HG02571 (cell line): Measurements from ENCODE around the gene PNMA5.
"Not testable (repeated sequence)": the region's sequence is repeated elsewhere in the genome, so short reads cannot be mapped to it uniquely, and the experiment has no call there.

Experiments used
- ATAC-seq: cut with Tn5 transposase; IDR thresholded peaks from one replicate; pipeline ENCODE4 v1.9.1; 2021; ENCODE audit warnings: mild to moderate bottlenecking, moderate library complexity; ENCODE audit not compliant: unreplicated experiment

The PNMA5 gene

DNA sequence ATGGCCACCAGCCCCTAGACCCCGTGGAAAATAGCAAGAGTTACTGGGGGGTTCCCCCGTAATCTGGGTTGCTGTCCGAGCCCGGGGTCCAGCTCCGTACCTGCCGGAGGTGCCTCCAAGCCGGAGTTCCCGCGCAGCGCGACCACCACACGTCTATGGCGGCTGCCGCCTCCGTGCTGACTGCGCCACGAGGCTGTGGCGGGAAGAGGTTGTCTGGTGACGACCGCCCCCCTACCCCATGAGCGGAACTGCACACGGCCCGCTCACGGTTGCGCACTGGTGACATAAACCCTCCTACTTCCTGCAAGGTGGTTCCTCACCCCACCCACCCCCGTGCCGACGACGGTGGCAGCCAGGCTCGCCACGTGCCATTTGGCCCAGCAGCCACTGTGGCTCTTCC, at the start of gene PNMA5:
Gene PNMA5 (minus strand): TSS at position 184 of the 400 bp plus-strand sequence. CDS start 2,518 bp downstream, outside the sequence.
- no peak for ATAC-seq

DNA sequence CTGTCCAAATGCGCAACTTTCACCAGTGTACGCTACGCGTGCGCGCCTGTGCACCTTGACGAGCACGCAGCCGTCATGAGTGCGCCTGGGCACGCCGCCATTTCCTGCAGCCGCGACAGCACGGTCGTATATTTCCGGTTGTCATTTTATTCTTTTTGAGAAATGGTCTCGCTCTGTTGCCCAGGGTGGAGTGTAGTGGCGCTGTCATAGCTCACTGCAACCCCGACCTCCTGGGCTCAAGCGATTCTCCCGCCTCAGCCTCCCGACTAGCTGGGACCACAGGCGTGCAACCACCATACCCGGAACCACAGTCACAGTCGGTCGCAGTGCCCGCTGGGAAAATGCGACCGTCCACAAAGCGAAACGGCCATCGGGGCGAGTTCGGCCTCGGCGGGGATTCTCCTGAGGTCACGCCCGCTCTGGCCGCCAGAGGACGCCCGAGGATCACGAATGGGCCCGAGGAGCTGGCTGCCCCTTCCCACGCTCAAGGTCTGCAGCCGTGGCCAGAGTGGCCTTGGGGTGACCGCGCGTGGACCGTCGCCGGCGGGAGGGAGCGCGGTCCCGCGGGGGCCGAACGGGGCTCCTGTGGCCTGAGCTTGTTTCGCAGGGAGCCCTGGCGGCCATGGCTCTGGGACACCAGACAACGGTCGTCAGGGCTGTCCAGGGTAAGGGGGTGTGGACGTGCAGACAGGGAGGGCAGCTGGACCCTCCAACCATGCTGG, 38.6 kb upstream of the PNMA5 start:
- no peak for ATAC-seq

DNA sequence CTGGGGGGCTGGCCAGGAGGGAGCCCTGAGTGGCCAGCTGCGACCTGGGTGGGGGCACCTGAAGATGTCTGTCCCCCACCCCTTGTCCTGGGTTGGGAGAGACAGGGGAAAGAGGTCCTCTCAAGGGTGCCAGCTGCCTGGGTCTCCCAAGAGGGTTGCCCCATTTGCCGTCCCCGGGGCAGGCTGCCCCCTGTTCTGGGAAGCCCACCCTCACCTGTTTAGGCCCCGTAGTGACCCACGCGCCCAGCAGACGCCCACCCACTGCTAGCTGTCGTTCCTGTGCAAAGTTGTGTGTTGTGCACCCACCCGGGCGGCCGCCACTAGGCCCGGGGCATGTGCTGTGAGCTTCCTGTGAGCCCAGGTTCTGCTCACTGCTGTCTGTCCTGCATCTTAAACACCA, 36.9 kb upstream of the PNMA5 start:
- ATAC-seq, result no peak

DNA sequence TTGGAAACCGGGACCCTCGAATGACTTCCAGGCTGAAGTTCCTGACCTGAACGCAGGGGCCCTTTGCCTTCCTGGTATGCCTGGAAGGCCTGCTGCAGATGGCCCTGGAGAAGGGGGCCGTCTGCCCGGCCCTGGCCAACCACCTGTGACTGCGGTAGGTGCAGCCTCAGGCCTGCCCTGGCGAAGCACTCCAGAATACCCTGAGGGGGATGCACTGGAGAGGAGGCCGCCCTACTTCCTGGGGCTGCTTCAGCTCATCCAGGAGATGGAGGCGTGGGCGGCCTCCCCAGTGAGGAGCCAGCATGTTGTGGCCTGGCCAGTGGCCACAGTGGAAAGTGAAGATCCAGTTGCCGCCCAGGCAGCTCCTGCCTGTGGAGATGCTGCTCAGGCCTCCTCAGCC, 36.0 kb upstream of the PNMA5 start:
- ATAC-seq, result no peak

DNA sequence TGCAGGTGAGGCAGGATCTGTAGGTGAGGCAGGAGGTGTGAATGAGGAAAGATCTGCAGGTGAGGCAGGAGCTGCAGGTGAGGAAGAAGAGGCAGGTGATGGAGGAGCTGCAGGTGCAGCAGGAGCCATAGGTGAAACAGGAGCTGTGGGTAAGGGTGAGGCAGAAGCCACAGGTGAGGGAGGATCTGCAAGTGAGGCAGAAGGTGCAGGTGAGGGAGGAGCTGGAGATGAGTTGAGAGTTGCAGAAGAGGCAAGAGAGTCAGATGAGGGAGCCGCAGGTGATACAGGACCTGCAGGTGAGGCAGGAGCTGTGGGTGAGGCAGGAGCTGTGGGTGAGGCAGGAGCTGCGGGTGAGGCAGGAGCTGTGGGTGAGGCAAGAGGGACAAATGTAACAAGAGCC, 35.2 kb upstream of the PNMA5 start:
- no peak for ATAC-seq

DNA sequence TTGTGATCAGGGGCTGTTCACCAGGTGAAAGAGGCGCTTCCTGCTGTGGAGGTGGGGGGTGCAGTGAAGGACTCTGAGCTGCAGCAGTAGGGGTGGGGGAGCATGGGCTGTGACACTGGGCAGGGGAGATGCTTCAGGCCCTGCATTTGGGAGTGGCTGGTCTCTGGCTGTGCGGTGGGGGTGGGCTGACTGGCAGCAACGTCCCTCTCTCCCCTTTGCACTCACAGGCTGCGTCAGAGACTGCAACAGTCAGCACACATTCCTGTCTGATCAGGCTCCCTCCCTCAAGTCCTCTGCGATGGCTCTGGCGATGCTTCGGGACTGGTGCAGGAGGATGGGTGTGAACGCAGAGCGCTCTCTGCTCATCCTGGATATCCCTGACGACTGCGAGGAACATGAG, 34.6 kb upstream of the PNMA5 start:
- ATAC-seq, result not testable (repeated sequence)

DNA sequence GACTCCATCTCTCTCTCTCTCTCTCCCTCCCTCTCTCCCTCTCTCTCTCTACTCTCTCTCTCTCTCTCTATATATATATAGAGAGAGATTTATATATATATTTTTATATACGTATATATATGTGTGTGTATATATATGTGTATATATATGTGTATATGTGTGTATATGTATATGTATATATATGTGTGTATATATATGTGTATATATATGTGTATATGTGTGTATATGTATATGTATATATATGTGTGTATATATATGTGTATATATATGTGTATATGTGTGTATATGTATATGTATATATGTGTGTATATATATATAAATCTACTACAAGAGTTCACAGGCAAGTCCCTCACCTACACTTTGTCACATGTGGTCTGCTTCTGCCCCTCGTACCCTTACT, 32.6 kb upstream of the PNMA5 start:
- ATAC-seq, result not testable (repeated sequence)

DNA sequence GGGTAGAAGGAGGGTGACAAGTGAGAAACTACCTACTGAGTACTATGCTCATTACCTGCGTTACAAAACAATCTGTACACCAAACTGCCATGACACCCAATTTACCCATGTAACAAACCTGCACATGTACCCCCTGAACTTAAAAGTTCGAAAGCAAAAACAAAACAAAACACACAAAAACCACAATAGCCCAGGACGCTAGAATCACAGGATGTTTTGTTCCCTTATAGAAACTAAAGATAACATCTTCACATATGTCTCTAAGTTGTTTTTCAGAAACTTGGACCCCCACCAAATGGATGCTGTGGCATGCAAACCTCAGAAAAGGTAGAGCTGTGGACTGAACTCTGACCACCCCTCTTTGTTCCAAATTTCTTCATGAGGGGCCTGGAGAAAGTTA, 25.2 kb upstream of the PNMA5 start:
- ATAC-seq, result no peak

DNA sequence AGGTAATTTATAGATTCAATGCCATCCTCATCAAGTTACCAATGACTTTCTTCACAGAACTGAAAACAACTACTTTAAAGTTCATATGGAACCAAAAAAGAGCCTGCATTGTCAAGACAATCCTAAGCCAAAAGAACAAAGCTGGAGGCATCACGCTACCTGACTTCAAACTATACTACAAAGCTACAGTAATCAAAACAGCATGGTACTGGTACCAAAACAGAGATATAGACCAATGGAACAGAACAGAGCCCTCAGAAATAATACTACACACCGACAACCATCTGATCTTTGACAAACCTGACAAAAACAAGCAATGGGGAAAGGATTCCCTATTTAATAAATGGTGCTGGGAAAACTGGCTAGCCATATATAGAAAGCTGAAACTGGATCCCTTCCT, 23.3 kb upstream of the PNMA5 start:
- not testable (repeated sequence) for ATAC-seq

DNA sequence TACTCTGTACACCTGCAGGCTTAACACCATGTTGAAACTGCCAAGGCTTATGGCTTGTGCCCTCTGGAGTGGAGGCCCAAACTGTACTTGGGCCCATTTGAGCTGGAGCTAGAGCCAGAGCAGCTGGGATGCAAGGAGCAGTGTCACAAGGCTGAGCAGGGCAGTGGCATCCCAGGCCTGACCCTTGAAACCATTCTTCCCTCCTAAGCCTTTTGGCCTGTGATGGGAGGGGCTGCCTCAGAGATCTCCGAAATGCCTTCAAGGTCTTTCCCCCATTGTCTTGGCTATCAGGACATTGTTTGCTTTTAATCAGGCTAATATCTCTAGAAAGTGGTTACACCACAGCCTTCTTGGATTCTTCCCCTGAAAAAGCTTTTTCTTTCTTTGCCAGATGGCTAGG, 10.9 kb upstream of the PNMA5 start:
- no peak for ATAC-seq

DNA sequence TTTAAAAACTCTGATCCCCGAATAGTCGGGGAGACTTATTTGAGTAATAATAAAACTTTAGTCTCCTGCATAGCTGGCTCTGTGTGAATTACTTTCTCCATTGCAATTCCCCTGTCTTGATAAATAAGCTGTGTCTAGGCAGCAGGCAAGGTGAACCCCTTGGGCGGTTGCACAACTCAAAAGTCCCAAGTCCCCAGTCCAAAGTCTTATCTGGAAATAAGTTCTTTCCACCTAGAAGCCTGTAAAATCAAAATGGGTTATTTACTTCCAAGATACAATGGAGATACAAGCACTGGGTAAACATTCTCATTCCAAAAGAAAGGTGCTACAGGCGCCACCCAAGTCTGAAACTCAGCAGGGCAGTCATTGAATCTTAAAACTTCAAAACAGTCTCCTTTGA, 10.1 kb upstream of the PNMA5 start:
- ATAC-seq, result no peak

DNA sequence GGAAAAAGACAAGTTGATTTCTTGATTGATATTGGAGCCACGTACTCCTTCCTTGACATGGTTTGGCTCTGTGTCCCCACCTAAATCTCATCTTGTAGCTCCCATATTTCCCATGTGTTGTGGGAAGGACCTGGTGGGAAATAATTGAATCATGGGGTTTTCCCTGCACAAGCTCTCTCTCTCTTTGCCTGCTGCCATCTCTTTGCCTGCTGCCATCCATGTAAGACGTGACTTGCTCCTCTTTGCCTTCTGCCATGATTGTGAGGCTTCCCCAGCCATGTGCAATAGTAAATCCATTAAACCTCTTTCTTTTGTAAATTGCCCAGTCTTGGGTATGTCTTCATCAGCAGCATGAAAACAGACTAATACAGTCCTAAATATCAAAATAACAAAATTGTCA, 8.3 kb upstream of the PNMA5 start:
- ATAC-seq, result not testable (repeated sequence)

DNA sequence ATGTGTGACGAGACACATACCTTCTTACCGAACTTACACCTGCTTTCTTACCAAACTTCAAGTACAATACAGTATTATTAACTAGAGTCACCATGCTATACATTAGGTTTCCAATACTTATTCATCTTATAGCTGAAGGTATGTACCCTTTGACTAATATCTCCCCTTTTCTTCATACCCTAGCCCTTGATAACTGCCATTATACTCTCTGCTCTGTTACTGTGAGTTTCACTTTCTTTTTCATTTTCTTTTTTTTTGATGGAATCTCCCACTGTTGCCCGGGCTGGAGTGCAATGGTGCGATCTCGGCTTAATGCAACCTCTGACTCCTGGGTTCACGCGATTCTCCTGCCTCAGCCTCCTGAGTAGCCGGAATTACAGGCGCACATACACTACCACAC, 3.4 kb upstream of the PNMA5 start:
- no peak for ATAC-seq

DNA sequence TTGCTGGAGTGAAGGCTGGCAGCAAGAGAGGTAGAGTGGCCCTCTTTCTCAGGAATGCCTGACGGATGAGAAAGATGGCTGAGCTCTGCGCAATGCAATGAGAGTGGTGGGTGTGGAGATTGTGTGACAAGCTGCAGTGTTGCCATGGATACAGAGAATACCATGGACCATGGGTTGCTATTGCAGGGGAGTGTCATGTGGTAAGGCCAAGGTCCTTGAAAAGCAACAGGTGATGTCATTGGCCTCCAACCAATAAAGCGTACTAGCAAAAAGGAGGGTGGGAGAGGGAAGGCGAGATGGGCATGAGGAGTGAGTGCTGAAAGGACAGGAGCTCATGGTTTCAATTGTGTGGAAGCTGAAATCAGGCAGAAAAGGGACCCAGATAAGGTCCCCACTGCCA, 1.8 kb downstream of the PNMA5 start:
- no peak for ATAC-seq

DNA sequence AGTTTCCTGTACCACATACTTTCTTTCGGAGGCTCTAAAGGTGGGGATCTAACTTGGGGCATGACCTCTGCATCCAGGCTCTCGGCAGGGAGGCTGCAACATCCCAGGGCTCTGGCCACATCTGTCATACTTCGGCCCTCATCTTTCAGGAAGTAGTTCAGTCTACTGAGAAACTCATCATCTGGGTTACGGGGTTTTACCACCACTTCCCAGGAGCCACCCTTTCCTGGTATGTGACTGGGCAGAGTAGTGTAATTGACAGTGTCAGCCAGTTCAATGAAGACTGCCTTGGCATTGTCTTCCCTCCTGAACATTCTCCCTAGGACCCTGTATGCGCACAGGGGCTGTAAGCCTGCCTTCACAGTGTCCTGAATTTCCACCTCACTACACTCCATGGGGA, 2.8 kb downstream of the PNMA5 start:
- no peak for ATAC-seq

DNA sequence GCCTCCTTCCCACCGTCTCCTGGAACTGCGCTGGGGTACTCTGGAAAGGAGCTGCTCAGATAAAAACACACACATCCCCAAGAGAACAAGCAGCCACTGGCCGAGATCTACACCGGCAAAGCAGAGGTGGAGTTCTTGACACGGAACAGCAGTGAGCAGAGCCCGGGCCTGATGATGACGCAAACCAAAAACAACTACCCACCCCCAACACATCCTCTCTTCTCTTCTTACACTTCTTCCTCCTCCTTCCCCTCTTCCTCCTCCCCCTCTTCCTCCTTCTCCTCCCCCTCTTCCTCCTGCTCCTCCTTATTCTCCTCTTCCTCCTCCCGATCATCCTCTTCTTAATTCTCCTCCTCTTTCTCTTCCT, 4.6 kb downstream of the PNMA5 start:
- no peak for ATAC-seq

DNA sequence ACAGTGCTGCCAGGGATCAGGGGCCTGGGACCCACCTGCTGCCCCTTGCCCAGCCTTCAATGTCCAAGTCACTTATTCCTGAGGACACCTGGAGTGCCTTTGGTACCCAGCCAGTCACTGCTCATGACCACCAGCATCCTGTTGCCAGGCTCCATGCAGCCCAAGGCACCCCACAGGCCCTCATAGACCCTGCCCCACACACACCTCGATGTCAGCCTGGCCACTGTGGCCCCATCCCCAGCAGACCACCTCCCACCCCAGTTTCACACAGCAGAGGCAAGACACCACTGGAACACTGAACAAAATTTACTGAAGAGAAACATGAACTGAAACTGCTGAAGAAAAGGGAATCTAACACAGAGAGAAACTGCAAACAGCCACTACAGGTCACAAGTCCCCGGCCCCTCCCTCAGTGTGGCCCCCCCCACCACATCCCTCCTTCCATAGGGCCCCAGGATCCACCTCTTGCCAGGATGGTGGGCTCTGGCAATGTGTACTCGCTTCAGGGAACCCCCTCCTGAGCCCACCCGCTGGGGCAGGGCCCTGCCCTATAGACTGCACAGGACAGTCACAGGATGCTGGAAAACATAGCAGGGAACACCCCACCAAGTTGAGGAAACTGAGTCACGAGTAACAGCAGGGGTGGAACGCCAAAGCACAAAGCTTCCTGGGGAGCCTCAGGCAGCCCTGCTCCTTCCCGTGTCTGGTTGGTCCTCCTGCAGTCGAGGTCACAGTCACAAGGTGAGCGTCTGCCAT, 5.2 kb downstream of the PNMA5 start:
- no peak for ATAC-seq

DNA sequence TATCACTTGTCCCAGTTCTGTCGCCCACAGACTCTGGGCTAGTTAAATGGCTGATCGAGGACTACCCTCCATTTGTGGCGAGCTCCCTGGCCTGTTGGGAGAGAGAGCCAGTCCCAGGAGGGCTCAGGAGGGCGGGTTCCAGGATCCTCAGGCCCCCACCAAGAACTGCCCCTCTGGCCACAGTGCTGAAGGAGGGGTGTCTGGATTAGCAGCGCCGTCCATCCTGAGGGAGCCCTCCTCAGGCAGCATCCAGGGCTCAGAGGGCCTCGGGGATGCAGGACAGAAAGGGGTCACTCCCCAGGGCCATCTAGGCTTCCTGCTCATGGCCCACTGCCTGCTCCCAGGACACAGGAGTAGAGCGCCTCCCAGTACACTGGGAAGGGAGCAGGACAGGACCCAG, 6.1 kb downstream of the PNMA5 start:
- no peak for ATAC-seq

DNA sequence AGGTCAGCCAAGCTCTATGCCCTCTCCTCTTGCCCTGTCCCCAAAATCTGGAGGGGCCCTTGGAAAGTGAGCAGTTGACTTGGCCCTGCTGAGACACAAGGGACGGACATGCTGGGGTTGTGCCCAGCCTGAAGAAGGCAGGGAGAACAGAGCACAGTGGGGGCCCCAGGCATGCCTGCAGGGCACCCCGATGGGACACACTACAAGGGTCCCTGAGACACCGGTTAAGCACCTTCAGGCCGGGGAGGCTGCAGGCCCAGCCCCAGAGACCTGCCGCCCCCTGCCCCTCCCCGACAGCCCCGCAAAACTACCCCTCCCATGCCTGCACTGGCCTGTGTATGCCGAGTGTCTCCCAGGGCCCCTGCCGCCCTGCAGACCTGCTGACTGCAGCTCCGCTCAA, 6.8 kb downstream of the PNMA5 start:
- ATAC-seq, result not testable (repeated sequence)

DNA sequence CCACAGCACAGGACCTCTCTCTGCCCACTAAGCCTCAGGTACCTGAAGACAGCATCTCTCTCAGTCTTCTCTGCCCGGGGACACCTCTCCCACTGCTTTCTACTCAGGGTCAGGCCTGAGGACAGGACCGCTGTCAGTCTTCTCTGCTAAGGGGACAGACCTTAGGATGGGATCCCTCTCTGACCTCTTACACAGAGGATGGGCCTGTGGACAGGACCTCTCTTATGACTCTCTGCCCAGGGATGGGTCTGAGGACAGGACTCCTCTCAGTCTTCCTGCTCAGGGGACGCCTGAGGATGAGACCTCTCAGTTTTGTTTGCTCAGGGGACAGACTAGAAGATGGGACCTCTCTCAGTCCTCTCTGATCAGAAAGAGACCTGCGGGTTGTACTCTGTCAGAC, 8.5 kb downstream of the PNMA5 start:
- not testable (repeated sequence) for ATAC-seq

DNA sequence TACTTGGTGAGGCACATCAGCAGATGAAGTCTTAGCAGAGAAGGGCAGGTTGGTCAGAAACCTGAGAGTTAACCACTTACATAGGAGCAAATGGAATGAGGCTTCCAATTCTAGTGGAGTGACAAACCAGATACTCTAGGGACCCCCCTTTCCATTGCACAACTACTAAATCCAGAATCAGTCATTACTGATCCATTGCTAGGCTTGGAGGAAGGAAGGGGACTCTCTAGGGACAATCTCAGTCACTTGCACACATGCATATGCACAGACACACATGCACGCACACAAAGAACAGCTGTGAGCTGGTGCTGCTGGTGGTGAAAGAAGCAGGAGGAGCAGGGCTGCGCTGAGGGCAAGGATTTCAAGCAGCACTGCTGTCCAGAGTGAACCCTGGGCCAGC, 25.7 kb downstream of the PNMA5 start:
- ATAC-seq, result no peak

DNA sequence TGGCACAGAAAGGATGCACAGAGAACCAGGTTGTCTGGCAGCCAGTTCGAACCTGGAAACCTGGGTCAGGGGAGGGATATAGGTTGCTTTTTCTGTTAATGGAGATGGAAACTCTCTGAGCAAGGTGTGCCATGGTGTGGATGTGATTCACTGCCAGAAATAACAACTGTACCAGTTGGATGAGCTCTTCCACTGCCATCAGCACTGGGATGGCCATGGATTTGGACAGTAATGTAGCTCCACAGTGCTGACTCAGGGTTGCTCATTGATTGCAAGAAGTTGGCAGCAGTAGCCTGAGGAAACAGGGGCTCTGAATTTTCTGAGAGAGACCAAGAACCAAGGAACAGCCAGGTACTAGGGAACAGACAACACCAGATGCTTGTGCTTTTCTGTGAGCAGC, 33.8 kb downstream of the PNMA5 start:
- no peak for ATAC-seq

DNA sequence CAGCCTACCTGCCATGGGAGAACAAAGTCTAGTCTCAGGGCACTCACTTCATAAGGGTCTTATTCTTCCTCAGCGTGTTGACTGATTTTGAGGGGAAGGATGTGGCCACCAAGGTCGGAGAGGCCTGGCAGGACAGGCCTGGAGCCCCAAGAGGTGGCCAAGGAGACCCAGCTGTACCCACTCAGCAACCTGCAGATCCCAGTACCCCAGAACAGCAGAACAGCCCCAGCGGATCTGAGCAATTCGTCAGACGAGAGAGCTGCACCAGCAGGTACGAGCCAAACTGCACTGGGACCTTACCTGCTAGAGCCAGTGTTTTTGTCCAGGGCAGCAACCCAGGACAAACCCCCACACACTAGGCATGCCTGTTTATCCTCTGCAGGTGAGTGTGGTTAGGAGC, 34.3 kb downstream of the PNMA5 start:
- ATAC-seq, result no peak
